Right ventricle myocardium superior (tissue), 1 donor: Measurements from ENCODE around the gene TBL1X. TPM values are rescaled to one million over a fixed set of nuclear protein-coding genes. Genes with fewer than 3 reads are reported as not detected.
"Not testable (repeated sequence)": the region's sequence is repeated elsewhere in the genome, so short reads cannot be mapped to it uniquely, and the experiment has no call there.

Experiments used
- ATAC-seq: fragments of 200-7000 bp; cut with Tn5 transposase; one replicate; pipeline ENCODE4 v1.9.1; 2020; ENCODE audit warnings: mild to moderate bottlenecking; ENCODE audit not compliant: poor library complexity
- DNase-seq: peaks from one replicate; pipeline ENCODE4 v3.0.0-alpha.2; 2020
- intact Hi-C: fragments of 100-400 bp; cut with DNase I; formaldehyde crosslinking; loops from one replicate; pipeline ENCODE4 v1.11.2; 2022
- total RNA-seq: library from RNA; stranded (reverse); fragmentation: NEBNext Ultra II Directional; extraction: Animal tissue kit (Norgen Biotek cat#: 25700); gene quantifications from one replicate; pipeline ENCODE4 v1.2.1, GENCODE V29; 2021
- donor health status: DM: no; HTN: yes; CAD: no; lungs with severe emphysema.

TBL1X gene
- total RNA-seq, 1 donor from 2014 or later: 10.1 TPM

DNA sequence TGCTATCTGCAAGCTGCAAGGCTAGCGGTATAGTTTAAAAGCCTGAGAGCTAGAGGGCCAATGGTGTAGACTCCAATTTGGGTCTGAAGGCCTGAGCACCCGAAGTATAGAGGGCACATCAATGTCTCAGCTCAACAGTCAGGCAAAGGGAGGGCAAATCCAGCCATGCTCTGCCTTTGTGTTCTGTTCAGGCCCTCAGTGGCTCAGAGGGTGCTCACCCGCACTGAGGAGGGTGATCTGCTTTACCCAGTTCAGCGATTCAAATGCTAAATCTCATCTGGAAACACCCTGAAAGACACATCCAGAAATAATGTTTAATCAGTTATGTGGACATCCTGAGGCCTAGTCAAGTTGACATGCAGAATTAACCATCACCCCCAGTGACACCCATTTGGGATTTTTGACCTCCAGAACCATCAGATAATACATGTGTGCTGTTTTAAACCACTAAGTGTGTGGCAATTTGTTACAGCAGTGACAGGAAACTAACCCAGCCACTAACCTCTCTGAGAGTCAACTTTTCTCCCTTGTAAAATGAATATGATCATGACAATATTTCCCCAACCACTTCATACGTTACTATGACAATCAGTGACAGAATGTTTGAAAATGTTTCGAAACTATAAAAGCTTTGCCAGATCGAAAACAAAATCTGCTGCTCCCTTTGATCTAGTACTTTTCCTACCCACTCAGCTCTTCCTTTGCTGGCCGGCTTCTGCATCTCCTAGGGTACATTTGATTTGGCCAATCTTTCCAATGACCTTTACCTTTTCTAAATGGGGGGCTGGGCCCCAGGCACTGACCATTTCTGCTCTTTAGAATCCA, 8.4 kb upstream of the TBL1X start:
- ATAC-seq (no peak), DNase-seq (no peak)
- intact Hi-C loops: no loop called here

DNA sequence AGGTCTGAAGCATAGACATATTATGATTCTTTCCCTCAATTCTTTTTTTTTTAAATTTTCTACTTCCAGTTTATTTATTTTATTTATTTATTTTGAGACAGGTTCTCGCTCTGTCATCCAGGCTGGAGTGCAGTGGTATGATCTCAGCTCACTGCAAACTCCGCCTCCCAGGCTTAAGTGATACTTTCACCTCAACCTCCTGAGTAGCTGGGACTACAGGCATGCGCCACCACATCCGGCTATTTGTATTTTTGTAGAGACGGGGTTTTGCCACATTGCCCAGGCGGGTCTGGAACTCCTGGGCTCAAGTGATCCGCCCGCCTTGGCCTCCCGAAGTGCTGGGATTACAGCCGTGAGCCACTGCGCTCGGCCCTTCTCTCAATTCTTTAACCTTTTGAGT, 6.8 kb upstream of the TBL1X start:
- ATAC-seq, intact Hi-C loops, DNase-seq: not testable (repeated sequence)

GRCh38 chrX:9458516-9459078, 6.3 kb upstream of the TBL1X start:
- intact Hi-C loops: no loop called here
- DNase-seq (no peak), ATAC-seq (no peak)

- intact Hi-C loops: no loop called here
- DNase-seq (no peak), ATAC-seq (no peak)
Observed at GRCh38 chrX:9459186-9459748, 5.6 kb upstream of the TBL1X start.

DNA sequence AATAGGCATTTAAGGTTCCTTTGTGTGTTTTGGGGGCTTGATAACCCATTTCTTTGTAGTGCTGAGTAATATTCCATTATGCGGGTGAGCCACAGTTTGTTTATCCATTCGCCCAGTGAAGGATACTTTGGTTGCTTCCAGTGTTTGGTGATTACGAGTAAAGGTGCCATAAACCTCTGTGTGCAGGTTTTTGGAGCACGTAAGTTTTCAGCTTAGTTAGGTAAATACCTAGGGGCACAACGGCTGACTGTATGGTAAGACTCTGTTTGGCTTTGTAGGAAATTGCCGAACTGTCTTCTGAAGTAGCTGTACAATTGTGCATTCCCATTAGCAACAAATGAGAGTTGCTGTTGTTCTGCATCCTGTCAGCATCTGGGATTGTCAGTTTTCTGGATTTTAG, 3.8 kb upstream of the TBL1X start:
- ATAC-seq (no peak), DNase-seq (no peak)
- intact Hi-C loops: loop anchor here (5.0 to 10.0 kb wide), 3 partner anchors 64 to 224 kb away; no protein-coding TSS in a partner anchor

GRCh38 chrX:9462456-9462855, 2.4 kb upstream of the TBL1X start:
- DNase-seq (no peak), ATAC-seq (no peak)
- intact Hi-C loops: loop anchor here (5.0 to 10.0 kb wide), 3 partner anchors 62 to 222 kb away; no protein-coding TSS in a partner anchor

- ATAC-seq (peak; percentile 6), DNase-seq (peak; percentile 49)
- intact Hi-C loops: loop anchor here (10.0 kb wide), 2 partner anchors 59 to 219 kb away; no protein-coding TSS in a partner anchor
Observed at GRCh38 chrX:9465380-9466123, 694 bp downstream of the TBL1X start.

GRCh38 chrX:9466124-9466495, 1.3 kb downstream of the TBL1X start:
- intact Hi-C loops: loop anchor here (10.0 kb wide), 2 partner anchors 59 to 219 kb away; no protein-coding TSS in a partner anchor
- ATAC-seq (peak; percentile 47), DNase-seq (peak; percentile 70)

GRCh38 chrX:9466736-9467135, 1.9 kb downstream of the TBL1X start:
- intact Hi-C loops: loop anchor here (10.0 kb wide), 2 partner anchors 58 to 218 kb away; no protein-coding TSS in a partner anchor
- ATAC-seq (no peak), DNase-seq (no peak)

DNA sequence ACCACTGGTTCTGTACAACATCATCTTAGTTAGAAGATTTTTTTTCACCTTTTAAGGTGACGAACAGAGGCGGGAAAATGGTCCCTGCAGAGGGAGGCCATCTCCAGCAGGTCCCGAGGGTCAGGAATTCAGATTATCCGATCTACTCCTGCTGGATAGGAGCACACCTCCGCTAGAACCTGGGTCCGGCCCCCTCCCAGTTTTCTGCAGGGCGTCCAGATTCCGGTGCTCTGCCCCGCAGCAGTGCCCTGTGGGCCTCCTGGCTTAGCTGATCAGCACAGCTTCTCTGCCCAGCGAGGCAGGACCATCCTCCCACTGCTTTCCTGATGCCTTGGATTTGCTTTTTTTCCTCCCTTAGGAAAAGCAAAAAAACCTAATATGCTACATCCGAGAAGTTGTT, 2.3 kb downstream of the TBL1X start:
- no peak for DNase-seq
- intact Hi-C loops: loop anchor here (10.0 kb wide), 2 partner anchors 58 to 218 kb away; no protein-coding TSS in a partner anchor
- ATAC-seq: no peak

GRCh38 chrX:9467751-9468150, 2.9 kb downstream of the TBL1X start:
- no peak for DNase-seq
- intact Hi-C loops: loop anchor here (10.0 kb wide), 2 partner anchors 57 to 217 kb away; no protein-coding TSS in a partner anchor
- ATAC-seq: no peak

- ATAC-seq: no peak
- intact Hi-C loops: no loop called here
- no peak for DNase-seq
Observed at GRCh38 chrX:9471571-9471985, 6.7 kb downstream of the TBL1X start.

GRCh38 chrX:9473708-9474107, 8.8 kb downstream of the TBL1X start:
- DNase-seq: no peak
- no peak for ATAC-seq
- intact Hi-C loops: no loop called here

DNA sequence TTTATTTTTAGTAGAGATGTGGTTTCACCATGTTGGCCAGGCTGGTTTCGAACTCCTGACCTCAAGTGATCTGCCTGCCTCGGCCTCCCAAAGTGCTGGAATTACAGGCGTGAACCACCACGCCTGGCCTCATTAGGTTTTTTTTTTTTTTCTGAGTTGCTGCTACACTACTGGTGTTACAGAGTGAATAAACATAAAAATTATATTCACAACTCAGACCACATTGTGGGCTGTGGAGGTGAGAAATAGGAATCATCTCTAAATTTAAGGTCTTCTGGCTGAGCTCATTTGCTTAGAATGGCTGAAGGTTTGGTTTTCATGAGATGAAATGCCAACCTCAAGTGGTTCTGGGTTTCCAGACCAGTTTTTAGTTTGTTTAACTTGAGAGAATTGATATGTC, 10.6 kb downstream of the TBL1X start:
- DNase-seq, ATAC-seq, intact Hi-C loops: not testable (repeated sequence)

GRCh38 chrX:9475984-9476383, 11.1 kb downstream of the TBL1X start:
- intact Hi-C loops: no loop called here
- no peak for ATAC-seq
- DNase-seq: no peak

- DNase-seq: no peak
- no peak for ATAC-seq
- intact Hi-C loops: no loop called here
Observed at GRCh38 chrX:9476810-9477575, 12.1 kb downstream of the TBL1X start.

DNA sequence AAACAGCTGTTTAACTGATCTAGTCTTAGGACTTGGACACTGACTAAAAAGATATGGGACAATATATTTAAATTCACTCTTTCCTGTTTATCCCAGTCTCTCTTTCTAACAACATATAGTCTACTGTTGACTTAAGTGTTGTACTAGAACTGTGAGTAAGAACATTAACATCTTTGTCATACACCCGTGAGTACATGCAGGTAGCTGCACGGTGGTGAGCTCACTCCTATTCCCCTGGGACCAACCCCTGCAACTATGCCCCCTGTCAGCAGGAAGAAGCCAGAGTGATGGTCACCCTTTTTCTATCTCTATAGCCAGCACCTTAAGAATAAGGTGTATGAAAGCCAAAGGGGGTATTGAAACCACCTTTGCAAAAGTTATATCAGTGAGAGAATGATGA, 17.6 kb downstream of the TBL1X start:
- intact Hi-C loops: no loop called here
- ATAC-seq (no peak), DNase-seq (no peak)

DNA sequence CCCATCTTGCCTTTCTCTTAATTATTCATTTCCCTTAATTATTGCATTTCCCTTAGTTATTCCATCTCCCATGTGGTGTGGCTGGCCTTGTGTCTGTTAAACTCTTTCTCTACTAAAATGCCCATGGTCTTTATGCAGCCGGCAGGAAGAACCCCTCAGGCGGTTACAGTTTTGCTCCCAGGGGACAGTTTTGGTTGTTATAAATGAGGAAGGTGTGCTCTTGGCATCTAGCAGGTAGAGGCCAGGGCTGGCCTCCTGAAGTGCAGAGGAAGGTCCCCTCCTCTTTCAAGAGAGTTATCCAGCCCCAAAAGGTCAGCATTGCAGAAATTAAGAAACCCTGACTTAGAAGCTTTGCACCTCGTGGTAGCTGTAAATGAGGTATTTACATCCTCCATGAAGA, 18.0 kb downstream of the TBL1X start:
- intact Hi-C loops: no loop called here
- no peak for DNase-seq
- ATAC-seq: no peak
